Calu3 (cell line): Measurements from ENCODE around the gene MST1. TPM values are rescaled to one million over a fixed set of nuclear protein-coding genes. Genes with fewer than 3 reads are reported as not detected.

Experiments
- BruUV-seq: library from RNA; stranded (reverse); fragments of 400-500 nt; replicated peaks from 2 replicates; lab custom pipeline; 2021; lab: Mats Ljungman, UMichigan
- CTCF ChIA-PET: fragments of 300-600 bp; sonication (Branson Sonifier 250); formaldehyde crosslinking; loops from one replicate; lab custom pipeline; 2022; ENCODE audit warnings: antibody characterized with exemption; lab: Charles Lee
- DNase-seq: peaks from one replicate; pipeline ENCODE4 v3.0.0; 2022
- H3K27ac Mint-ChIP-seq: one replicate; pipeline ENCODE4 v1.8.0; 2022; ENCODE audit warnings: mixed read lengths; ENCODE audit not compliant: unreplicated experiment
- H3K27me3 Mint-ChIP-seq: one replicate; pipeline ENCODE4 v1.8.0; 2022; ENCODE audit warnings: mixed read lengths; ENCODE audit not compliant: unreplicated experiment
- H3K36me3 Mint-ChIP-seq: one replicate; pipeline ENCODE4 v1.8.0; 2022; ENCODE audit warnings: mild to moderate bottlenecking, moderate library complexity, mixed read lengths; ENCODE audit not compliant: insufficient read depth, unreplicated experiment
- H3K4me1 Mint-ChIP-seq: one replicate; pipeline ENCODE4 v1.8.0; 2022; ENCODE audit warnings: mild to moderate bottlenecking, low read depth, mixed read lengths; ENCODE audit not compliant: unreplicated experiment
- H3K4me3 Mint-ChIP-seq: one replicate; pipeline ENCODE4 v1.8.0; 2022; ENCODE audit warnings: mild to moderate bottlenecking, low read depth, moderate library complexity, mixed read lengths; ENCODE audit not compliant: unreplicated experiment
- H3K9me3 Mint-ChIP-seq: one replicate; pipeline ENCODE4 v1.8.0; 2022; ENCODE audit warnings: low read depth, mixed read lengths; ENCODE audit not compliant: unreplicated experiment
- CTCF ChIP-seq: fragments of 200-600 bp; IDR thresholded peaks from one replicate; pipeline ENCODE4 v1.8.0; 2022; ENCODE audit warnings: antibody characterized with exemption; ENCODE audit not compliant: unreplicated experiment
- intact Hi-C: fragments of 100-400 bp; cut with micrococcal nuclease; formaldehyde crosslinking; loops from one replicate; pipeline ENCODE4 v1.10.0; 2022; ENCODE audit not compliant: unreplicated experiment
- total RNA-seq: library from RNA; stranded (reverse); gene quantifications from 2 replicates; pipeline ENCODE4 v1.2.3, GENCODE V29; 2022

MST1 gene
- total RNA-seq, 1 experiment from 2014 or later = 8.0 TPM

- Mint-ChIP-seq H3K9me3 (peaks cover 2% of the 10 kb centered on the region), H3K27me3 (no peaks in the 10 kb centered on the region), H3K27ac (peak overlapping the region; percentile 93), H3K4me3 (peak overlapping the region; percentile 86), H3K4me1 (peaks cover 18% of the 10 kb centered on the region), H3K36me3 (peaks cover 76% of the 10 kb centered on the region)
- no peak for DNase-seq
- intact Hi-C loops = no loop called here
- CTCF ChIA-PET = interaction anchor here (1.4 kb wide), 1 partner anchor 22 kb away, joined by 4 read pairs; no protein-coding TSS in a partner anchor
- no TSS peak for BruUV-seq
- no peak for TF ChIP-seq CTCF
These were observed 33.6 kb upstream of the MST1 start for GRCh38 chr3:49722896-49723295.

- peak overlapping the region; percentile 86 for H3K4me3 Mint-ChIP-seq
- no peak for TF ChIP-seq CTCF
- H3K9me3 Mint-ChIP-seq = peaks cover 2% of the 10 kb centered on the region
- no peaks in the 10 kb centered on the region for H3K27me3 Mint-ChIP-seq
- BruUV-seq = no TSS peak
- DNase-seq = no peak
- CTCF ChIA-PET = no interaction called here
- peaks cover 18% of the 10 kb centered on the region for H3K4me1 Mint-ChIP-seq
- H3K36me3 Mint-ChIP-seq = peaks cover 83% of the 10 kb centered on the region
- intact Hi-C loops = no loop called here
- H3K27ac Mint-ChIP-seq = peak overlapping the region; percentile 93
These were observed 32.9 kb upstream of the MST1 start for GRCh38 chr3:49721896-49722781.

GRCh38 chr3:49721596-49721895 is 32.3 kb upstream of the MST1 start:
- H3K27me3 Mint-ChIP-seq = no peaks in the 10 kb centered on the region
- intact Hi-C loops = no loop called here
- DNase-seq = no peak
- peaks cover 2% of the 10 kb centered on the region for H3K9me3 Mint-ChIP-seq
- H3K4me3 Mint-ChIP-seq = no peak overlapping the region
- H3K36me3 Mint-ChIP-seq = peaks cover 78% of the 10 kb centered on the region
- BruUV-seq = no TSS peak
- H3K4me1 Mint-ChIP-seq = peaks cover 18% of the 10 kb centered on the region
- CTCF ChIA-PET = no interaction called here
- peak overlapping the region; percentile 44 for H3K27ac Mint-ChIP-seq
- TF ChIP-seq CTCF = no peak

- no TSS peak for BruUV-seq
- Mint-ChIP-seq H3K36me3 (peaks cover 79% of the 10 kb centered on the region), H3K4me3 (no peak overlapping the region), H3K4me1 (peaks cover 18% of the 10 kb centered on the region), H3K27me3 (no peaks in the 10 kb centered on the region), H3K27ac (peak overlapping the region; percentile 44), H3K9me3 (peaks cover 2% of the 10 kb centered on the region)
- TF ChIP-seq CTCF = no peak
- intact Hi-C loops = no loop called here
- CTCF ChIA-PET = interaction anchor here (1.6 kb wide), 1 partner anchor 82 kb away, joined by 6 read pairs; the partner anchor contains the start of gene INKA1
- no peak for DNase-seq
These were observed 31.8 kb upstream of the MST1 start for GRCh38 chr3:49720855-49721595.
